Bronchial epithelial cell (primary cell): ENCODE measurements around the gene PTPMT1. TPM values are rescaled to one million over a fixed set of nuclear protein-coding genes. Genes with fewer than 3 reads are reported as not detected.
"Not testable (repeated sequence)": the region's sequence is repeated elsewhere in the genome, so short reads cannot be mapped to it uniquely, and the experiment has no call there.

ENCODE experiments used
- DNase-seq: peaks from one replicate; pipeline ENCODE4 v3.0.0-alpha.2; 2010; ENCODE audit warnings: low read depth
- FAIRE-seq: peaks from 2 replicates; lab custom pipeline; 2011; peaks lifted over from hg19 to GRCh38; lab: Jason Lieb, UNC
- H3K27me3 ChIP-seq: 2 replicates; pipeline ENCODE4 v1.5.1; 2011; ENCODE audit warnings: low read length; ENCODE audit not compliant: control insufficient read depth, insufficient read depth
- H3K36me3 ChIP-seq: 2 replicates; pipeline ENCODE4 v1.5.1; 2011; ENCODE audit warnings: low read length; ENCODE audit not compliant: control insufficient read depth, insufficient read depth
- H3K4me3 ChIP-seq: 2 replicates; pipeline ENCODE4 v1.5.1; 2011; ENCODE audit warnings: mild to moderate bottlenecking, low read depth, low read length, control low read depth
- CTCF ChIP-seq: IDR thresholded peaks from 2 replicates; pipeline ENCODE4 v1.5.1; 2011; ENCODE audit warnings: mild to moderate bottlenecking, moderate library complexity, low read length, control low read depth, inconsistent platforms; ENCODE audit not compliant: insufficient read depth, severe bottlenecking
- total RNA-seq: library from RNA; depleted of rRNA; stranded (reverse); fragments of >200 nt; gene quantifications from 2 replicates; pipeline ENCODE4 v1.2.1, GENCODE V29; 2014

The PTPMT1 gene
- total RNA-seq, 1 donor from 2014 or later: 147 TPM

GRCh38 chr11:47524291-47524874, 41.0 kb upstream of the PTPMT1 start:
- FAIRE-seq (no peak), DNase-seq (peak; percentile 43)
- Histone ChIP-seq H3K27me3 (no peaks in the 10 kb centered on the region), H3K36me3 (no peaks in the 10 kb centered on the region), H3K4me3 (no peak overlapping the region)
- TF ChIP-seq CTCF: no peak

GRCh38 chr11:47526032-47526431, 39.4 kb upstream of the PTPMT1 start:
- not testable (repeated sequence) for DNase-seq, H3K36me3 ChIP-seq, H3K4me3 ChIP-seq, FAIRE-seq, H3K27me3 ChIP-seq

- no peak for TF ChIP-seq CTCF
- FAIRE-seq (no peak), DNase-seq (no peak)
- Histone ChIP-seq H3K36me3 (peaks cover 1% of the 10 kb centered on the region), H3K27me3 (no peaks in the 10 kb centered on the region), H3K4me3 (no peak overlapping the region)
Observed at GRCh38 chr11:47527186-47527585, 38.2 kb upstream of the PTPMT1 start.

GRCh38 chr11:47529951-47530350, 35.4 kb upstream of the PTPMT1 start:
- DNase-seq: no peak
- Histone ChIP-seq H3K4me3 (no peak overlapping the region), H3K27me3 (no peaks in the 10 kb centered on the region), H3K36me3 (peaks cover 1% of the 10 kb centered on the region)
- FAIRE-seq: no peak
- no peak for TF ChIP-seq CTCF

GRCh38 chr11:47530721-47531120, 34.7 kb upstream of the PTPMT1 start:
- not testable (repeated sequence) for H3K4me3 ChIP-seq, H3K27me3 ChIP-seq, H3K36me3 ChIP-seq, FAIRE-seq, DNase-seq

- no peak for TF ChIP-seq CTCF
- Histone ChIP-seq H3K36me3 (peaks cover 1% of the 10 kb centered on the region), H3K27me3 (no peaks in the 10 kb centered on the region), H3K4me3 (no peak overlapping the region)
- FAIRE-seq: no peak
- DNase-seq: no peak
Observed at GRCh38 chr11:47531666-47532065, 33.7 kb upstream of the PTPMT1 start.

- no peak overlapping the region for H3K4me3 ChIP-seq
- peaks cover 1% of the 10 kb centered on the region for H3K36me3 ChIP-seq
- H3K27me3 ChIP-seq: no peaks in the 10 kb centered on the region
- FAIRE-seq (no peak), DNase-seq (no peak)
- TF ChIP-seq CTCF: no peak
Observed at GRCh38 chr11:47532597-47533213, 32.7 kb upstream of the PTPMT1 start.
